RWPE2 (cell line): ENCODE results near the gene GFRA4.

ENCODE experiments used
- ATAC-seq: fragments of 200-7000 bp; cut with Tn5 transposase; 3 replicates; pipeline ENCODE4 v1.9.1; 2021; ENCODE audit warnings: low read depth
- DNase-seq: peaks from one replicate; pipeline ENCODE4 v3.0.0-alpha.2; 2020; ENCODE audit warnings: low spot score
- H3K27ac ChIP-seq: fragments of 450-650 bp; 2 replicates; pipeline ENCODE4 v1.5.1; 2017; ENCODE audit warnings: mild to moderate bottlenecking; ENCODE audit not compliant: poor library complexity, severe bottlenecking
- H3K27me3 ChIP-seq: fragments of 250-450 bp; sonication (Bioruptor Pico); 2 replicates; pipeline ENCODE4 v1.5.1; 2021; ENCODE audit warnings: mild to moderate bottlenecking, moderate library complexity; ENCODE audit not compliant: insufficient read depth, poor library complexity, severe bottlenecking
- H3K36me3 ChIP-seq: fragments of 250-450 bp; sonication (Bioruptor Pico); 2 replicates; pipeline ENCODE4 v1.5.1; 2020; ENCODE audit warnings: low read depth, mild to moderate bottlenecking, moderate library complexity
- H3K4me1 ChIP-seq: fragments of 250-450 bp; sonication (Bioruptor Pico); 2 replicates; pipeline ENCODE4 v1.5.1; 2021; ENCODE audit warnings: mild to moderate bottlenecking, moderate library complexity; ENCODE audit not compliant: insufficient read depth, poor library complexity, severe bottlenecking
- H3K4me3 ChIP-seq: fragments of 250-450 bp; sonication (Bioruptor Pico); 2 replicates; pipeline ENCODE4 v1.5.1; 2021; ENCODE audit warnings: mild to moderate bottlenecking, moderate library complexity; ENCODE audit not compliant: severe bottlenecking
- H3K9me3 ChIP-seq: fragments of 250-450 bp; sonication (Bioruptor Pico); 2 replicates; pipeline ENCODE4 v1.5.1; 2021; ENCODE audit warnings: mild to moderate bottlenecking, moderate library complexity; ENCODE audit not compliant: severe bottlenecking
- TF ChIP-seq, protein P1 (sequence below): fragments of 450-650 bp; IDR thresholded peaks from one replicate; pipeline ENCODE4 v1.5.1; 2017; ENCODE audit warnings: mild to moderate bottlenecking, moderate library complexity; ENCODE audit not compliant: poor library complexity, severe bottlenecking

GFRA4 gene

GRCh38 chr20:3680701-3681351 is 17.6 kb upstream of the GFRA4 start:
- H3K4me3 ChIP-seq = no peak overlapping the region
- no peak overlapping the region for H3K27ac ChIP-seq
- DNase-seq = no peak
- TF ChIP-seq, protein P1, sequence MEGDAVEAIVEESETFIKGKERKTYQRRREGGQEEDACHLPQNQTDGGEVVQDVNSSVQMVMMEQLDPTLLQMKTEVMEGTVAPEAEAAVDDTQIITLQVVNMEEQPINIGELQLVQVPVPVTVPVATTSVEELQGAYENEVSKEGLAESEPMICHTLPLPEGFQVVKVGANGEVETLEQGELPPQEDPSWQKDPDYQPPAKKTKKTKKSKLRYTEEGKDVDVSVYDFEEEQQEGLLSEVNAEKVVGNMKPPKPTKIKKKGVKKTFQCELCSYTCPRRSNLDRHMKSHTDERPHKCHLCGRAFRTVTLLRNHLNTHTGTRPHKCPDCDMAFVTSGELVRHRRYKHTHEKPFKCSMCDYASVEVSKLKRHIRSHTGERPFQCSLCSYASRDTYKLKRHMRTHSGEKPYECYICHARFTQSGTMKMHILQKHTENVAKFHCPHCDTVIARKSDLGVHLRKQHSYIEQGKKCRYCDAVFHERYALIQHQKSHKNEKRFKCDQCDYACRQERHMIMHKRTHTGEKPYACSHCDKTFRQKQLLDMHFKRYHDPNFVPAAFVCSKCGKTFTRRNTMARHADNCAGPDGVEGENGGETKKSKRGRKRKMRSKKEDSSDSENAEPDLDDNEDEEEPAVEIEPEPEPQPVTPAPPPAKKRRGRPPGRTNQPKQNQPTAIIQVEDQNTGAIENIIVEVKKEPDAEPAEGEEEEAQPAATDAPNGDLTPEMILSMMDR = no peak
- H3K27me3 ChIP-seq = peaks cover 21% of the 10 kb centered on the region
- no peaks in the 10 kb centered on the region for H3K9me3 ChIP-seq
- H3K36me3 ChIP-seq = no peaks in the 10 kb centered on the region
- ATAC-seq = no peak
- H3K4me1 ChIP-seq = no peaks in the 10 kb centered on the region

GRCh38 chr20:3679749-3680700 is 16.8 kb upstream of the GFRA4 start:
- ATAC-seq (no peak), DNase-seq (peak; percentile 51)
- H3K27me3 ChIP-seq = peaks cover 29% of the 10 kb centered on the region
- H3K9me3 ChIP-seq = no peaks in the 10 kb centered on the region
- TF ChIP-seq, protein P1 = no peak
- no peak overlapping the region for H3K27ac ChIP-seq
- no peaks in the 10 kb centered on the region for H3K4me1 ChIP-seq
- no peaks in the 10 kb centered on the region for H3K36me3 ChIP-seq
- H3K4me3 ChIP-seq = no peak overlapping the region

- no peak overlapping the region for H3K27ac ChIP-seq
- DNase-seq = peak; percentile 62
- no peaks in the 10 kb centered on the region for H3K9me3 ChIP-seq
- no peaks in the 10 kb centered on the region for H3K4me1 ChIP-seq
- H3K27me3 ChIP-seq = peaks cover 38% of the 10 kb centered on the region
- no peaks in the 10 kb centered on the region for H3K36me3 ChIP-seq
- no peak for ATAC-seq
- TF ChIP-seq, protein P1 = no peak
- no peak overlapping the region for H3K4me3 ChIP-seq
Observed at GRCh38 chr20:3678856-3679720, 15.9 kb upstream of the GFRA4 start.

- no peak overlapping the region for H3K4me3 ChIP-seq
- ATAC-seq (no peak), DNase-seq (no peak)
- H3K27ac ChIP-seq = no peak overlapping the region
- no peaks in the 10 kb centered on the region for H3K9me3 ChIP-seq
- TF ChIP-seq, protein P1 = no peak
- no peaks in the 10 kb centered on the region for H3K4me1 ChIP-seq
- H3K27me3 ChIP-seq = peaks cover 47% of the 10 kb centered on the region
- no peaks in the 10 kb centered on the region for H3K36me3 ChIP-seq
Observed at GRCh38 chr20:3678198-3678597, 15.0 kb upstream of the GFRA4 start.
